Stimulated activated CD4-positive, alpha-beta T cell treated with anti-CD3 and anti-CD28 coated beads, Interleukin-12 subunit alpha, Interleukin-12 subunit beta, amount 100 ng/mL, for 4 hours (primary cell): Measurements from ENCODE around the gene ATXN1.
"Not testable (repeated sequence)": the region's sequence is repeated elsewhere in the genome, so short reads cannot be mapped to it uniquely, and the experiment has no call there.

Source experiments
- DNase-seq: peaks from one replicate; pipeline ENCODE4 v3.0.0-alpha.2; 2020

The ATXN1 gene

GRCh38 chr6:16262773-16263172, 498.5 kb downstream of the ATXN1 start:
- DNase-seq: not testable (repeated sequence)

GRCh38 chr6:16260602-16261001, 500.7 kb downstream of the ATXN1 start:
- not testable (repeated sequence) for DNase-seq

- DNase-seq: not testable (repeated sequence)
These were observed 501.7 kb downstream of the ATXN1 start for GRCh38 chr6:16259604-16260003.

- DNase-seq: no peak
These were observed 502.6 kb downstream of the ATXN1 start for GRCh38 chr6:16258709-16259075.

- DNase-seq: no peak
These were observed 503.1 kb downstream of the ATXN1 start for GRCh38 chr6:16257999-16258708.

GRCh38 chr6:16256781-16257180, 504.5 kb downstream of the ATXN1 start:
- no peak for DNase-seq

DNA sequence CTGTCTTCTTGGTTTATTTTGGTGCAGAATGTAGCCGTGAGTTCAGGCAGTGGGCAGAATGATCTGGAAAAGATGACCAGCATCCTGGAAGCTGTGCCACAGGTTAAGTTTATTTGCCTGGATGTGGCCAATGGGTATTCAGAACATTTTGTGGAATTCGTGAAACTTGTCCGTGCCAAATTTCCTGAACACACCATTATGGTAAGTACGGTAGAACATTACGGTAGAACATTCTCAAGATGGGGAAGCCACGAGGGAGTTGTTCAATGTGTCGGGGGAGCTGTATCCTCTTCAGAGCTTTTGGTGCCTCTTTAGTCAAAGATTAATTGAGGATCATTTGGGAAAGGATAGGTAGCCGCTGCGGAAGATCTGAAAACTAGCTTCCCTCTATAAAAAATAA, 506.7 kb downstream of the ATXN1 start:
- no peak for DNase-seq

DNA sequence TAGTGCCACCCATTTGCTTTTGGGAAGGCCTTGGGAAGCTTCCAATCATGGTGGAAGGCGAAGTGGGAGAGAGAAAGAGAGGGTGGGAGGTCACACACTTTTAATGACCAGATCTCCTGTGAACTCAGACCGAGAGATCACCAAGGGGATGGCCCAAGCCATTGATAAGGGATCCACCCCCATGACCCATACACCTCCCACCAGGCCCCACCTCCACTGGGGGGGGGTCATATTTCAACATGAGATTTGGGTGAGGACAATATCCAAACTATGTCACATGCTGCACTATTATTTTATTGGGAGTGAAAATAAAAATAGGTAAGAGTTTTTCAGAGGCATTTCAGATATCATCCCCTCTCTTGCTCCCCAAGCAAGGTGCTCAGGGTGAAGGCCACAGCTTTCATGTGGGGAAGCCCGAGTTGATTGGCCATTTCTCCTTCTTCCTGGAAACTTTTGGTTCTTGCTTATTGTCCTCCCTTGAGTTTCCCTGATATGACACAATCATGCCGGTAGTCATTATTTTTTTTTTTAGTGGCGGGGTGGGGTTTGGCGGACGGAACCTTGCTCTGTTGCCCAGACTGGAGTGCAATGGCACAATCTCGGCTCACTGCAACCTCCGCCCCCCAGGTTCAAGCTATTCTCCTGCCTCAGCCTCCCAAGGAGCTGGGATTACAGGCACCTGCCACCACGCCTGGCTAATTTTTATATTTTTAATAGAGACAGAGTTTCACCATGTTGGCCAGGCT, 507.7 kb downstream of the ATXN1 start:
- DNase-seq: no peak

GRCh38 chr6:16252686-16253299, 508.5 kb downstream of the ATXN1 start:
- no peak for DNase-seq

DNA sequence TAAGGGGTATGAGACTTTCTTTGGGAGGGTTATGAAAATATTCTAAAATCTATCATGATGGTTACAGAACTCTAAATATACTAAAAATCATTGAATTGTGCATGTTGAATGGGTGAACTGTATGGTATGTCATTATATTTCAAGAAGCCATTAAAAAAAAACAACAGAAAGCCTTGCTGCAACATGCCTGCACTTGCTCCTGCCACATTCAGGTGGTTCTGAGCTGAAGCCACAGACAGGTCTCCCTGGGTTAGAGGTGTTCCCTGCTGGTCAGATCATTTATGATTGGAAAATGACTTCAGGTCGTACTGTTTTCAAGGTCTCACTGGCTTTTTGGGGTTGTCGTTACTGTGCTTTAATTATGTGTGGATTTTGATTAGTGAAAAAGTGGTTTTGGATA, 509.6 kb downstream of the ATXN1 start:
- no peak for DNase-seq

DNA sequence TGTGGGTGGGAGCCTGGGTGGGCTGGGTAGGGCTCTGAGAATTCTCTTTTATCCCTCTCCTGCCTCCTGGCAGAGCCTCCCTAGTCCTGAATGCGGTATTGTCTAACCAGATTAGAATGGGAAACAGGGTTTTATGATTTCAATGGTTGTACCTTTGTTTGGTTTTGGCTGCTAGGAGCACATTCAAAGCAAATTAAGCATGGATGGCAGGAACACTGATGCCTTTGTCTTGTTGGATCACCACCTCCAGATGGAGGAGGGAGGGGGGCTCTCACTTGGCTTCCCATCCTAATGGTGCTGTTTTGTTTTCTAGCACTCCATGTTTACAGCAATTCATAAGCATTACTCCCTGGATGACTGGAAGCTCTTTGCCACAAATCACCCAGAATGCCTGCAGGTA, 511.3 kb downstream of the ATXN1 start:
- no peak for DNase-seq
